Activated naive CD8-positive, alpha-beta T cell treated with anti-CD3 and anti-CD28 coated beads for 36 hours (primary cell): ENCODE results near the gene CORO1C. TPM values are rescaled to one million over a fixed set of nuclear protein-coding genes. Genes with fewer than 3 reads are reported as not detected.
"Not testable (repeated sequence)": the region's sequence is repeated elsewhere in the genome, so short reads cannot be mapped to it uniquely, and the experiment has no call there.

ENCODE experiments used
- DNase-seq: peaks from one replicate; pipeline ENCODE4 v3.0.0; 2021
- H3K27ac Mint-ChIP-seq: one replicate; pipeline ENCODE4 v1.8.0; 2022; ENCODE audit warnings: mild to moderate bottlenecking, moderate library complexity, mixed read lengths
- H3K27me3 Mint-ChIP-seq: one replicate; pipeline ENCODE4 v1.8.0; 2022; ENCODE audit warnings: mild to moderate bottlenecking, mixed read lengths
- H3K36me3 Mint-ChIP-seq: one replicate; pipeline ENCODE4 v1.8.0; 2021; ENCODE audit warnings: mild to moderate bottlenecking, mixed read lengths
- H3K4me1 Mint-ChIP-seq: one replicate; pipeline ENCODE4 v1.8.0; 2021; ENCODE audit warnings: mixed read lengths
- H3K4me3 Mint-ChIP-seq: one replicate; pipeline ENCODE4 v1.8.0; 2022; ENCODE audit warnings: mild to moderate bottlenecking, moderate library complexity, mixed read lengths
- H3K9me3 Mint-ChIP-seq: one replicate; pipeline ENCODE4 v1.8.0; 2022; ENCODE audit warnings: mixed read lengths
- total RNA-seq, 2 experiments: library from RNA; stranded (reverse); gene quantifications; one replicate each; pipeline ENCODE4 v1.2.3, GENCODE V29; 2021

Gene CORO1C
- total RNA-seq, 2 experiments from 2014 or later, result 87.4 to 90.6 TPM

- Mint-ChIP-seq H3K4me1 (peaks cover 2% of the 10 kb centered on the region), H3K9me3 (no peaks in the 10 kb centered on the region), H3K4me3 (no peak overlapping the region), H3K36me3 (no peaks in the 10 kb centered on the region), H3K27me3 (peaks cover 10% of the 10 kb centered on the region), H3K27ac (no peak overlapping the region)
- no peak for DNase-seq
These were observed 33.4 kb upstream of the CORO1C start for GRCh38 chr12:108764540-108765288.

- DNase-seq, result no peak
- Mint-ChIP-seq H3K36me3 (no peaks in the 10 kb centered on the region), H3K27me3 (no peaks in the 10 kb centered on the region), H3K4me1 (no peaks in the 10 kb centered on the region), H3K27ac (no peak overlapping the region), H3K9me3 (no peaks in the 10 kb centered on the region), H3K4me3 (no peak overlapping the region)
These were observed 29.9 kb upstream of the CORO1C start for GRCh38 chr12:108761226-108761625.

- DNase-seq, result no peak
- no peak overlapping the region for H3K4me3 Mint-ChIP-seq
- no peak overlapping the region for H3K27ac Mint-ChIP-seq
- no peaks in the 10 kb centered on the region for H3K27me3 Mint-ChIP-seq
- H3K4me1 Mint-ChIP-seq, result no peaks in the 10 kb centered on the region
- H3K36me3 Mint-ChIP-seq, result no peaks in the 10 kb centered on the region
- no peaks in the 10 kb centered on the region for H3K9me3 Mint-ChIP-seq
These were observed 28.6 kb upstream of the CORO1C start for GRCh38 chr12:108759924-108760323.

- Mint-ChIP-seq H3K27me3 (no peaks in the 10 kb centered on the region), H3K36me3 (no peaks in the 10 kb centered on the region), H3K9me3 (no peaks in the 10 kb centered on the region), H3K4me1 (no peaks in the 10 kb centered on the region), H3K27ac (no peak overlapping the region), H3K4me3 (no peak overlapping the region)
- no peak for DNase-seq
These were observed 26.5 kb upstream of the CORO1C start for GRCh38 chr12:108757856-108758255.

GRCh38 chr12:108756421-108756820, 25.1 kb upstream of the CORO1C start:
- DNase-seq, result no peak
- no peaks in the 10 kb centered on the region for H3K36me3 Mint-ChIP-seq
- no peak overlapping the region for H3K27ac Mint-ChIP-seq
- no peaks in the 10 kb centered on the region for H3K27me3 Mint-ChIP-seq
- no peaks in the 10 kb centered on the region for H3K9me3 Mint-ChIP-seq
- no peak overlapping the region for H3K4me3 Mint-ChIP-seq
- no peaks in the 10 kb centered on the region for H3K4me1 Mint-ChIP-seq

- DNase-seq, result no peak
- Mint-ChIP-seq H3K27ac (no peak overlapping the region), H3K9me3 (no peaks in the 10 kb centered on the region), H3K27me3 (no peaks in the 10 kb centered on the region), H3K4me1 (no peaks in the 10 kb centered on the region), H3K36me3 (no peaks in the 10 kb centered on the region), H3K4me3 (no peak overlapping the region)
These were observed 24.2 kb upstream of the CORO1C start for GRCh38 chr12:108755481-108755880.

GRCh38 chr12:108753976-108754375, 22.7 kb upstream of the CORO1C start:
- no peaks in the 10 kb centered on the region for H3K36me3 Mint-ChIP-seq
- no peaks in the 10 kb centered on the region for H3K9me3 Mint-ChIP-seq
- DNase-seq, result no peak
- no peak overlapping the region for H3K27ac Mint-ChIP-seq
- H3K27me3 Mint-ChIP-seq, result no peaks in the 10 kb centered on the region
- no peaks in the 10 kb centered on the region for H3K4me1 Mint-ChIP-seq
- no peak overlapping the region for H3K4me3 Mint-ChIP-seq

- H3K36me3 Mint-ChIP-seq, result no peaks in the 10 kb centered on the region
- no peak overlapping the region for H3K27ac Mint-ChIP-seq
- no peak for DNase-seq
- H3K27me3 Mint-ChIP-seq, result no peaks in the 10 kb centered on the region
- H3K4me1 Mint-ChIP-seq, result no peaks in the 10 kb centered on the region
- no peaks in the 10 kb centered on the region for H3K9me3 Mint-ChIP-seq
- no peak overlapping the region for H3K4me3 Mint-ChIP-seq
These were observed 21.1 kb upstream of the CORO1C start for GRCh38 chr12:108752387-108752786.

- H3K27me3 Mint-ChIP-seq, result no peaks in the 10 kb centered on the region
- no peak for DNase-seq
- H3K9me3 Mint-ChIP-seq, result no peaks in the 10 kb centered on the region
- no peak overlapping the region for H3K27ac Mint-ChIP-seq
- H3K4me3 Mint-ChIP-seq, result no peak overlapping the region
- no peaks in the 10 kb centered on the region for H3K4me1 Mint-ChIP-seq
- H3K36me3 Mint-ChIP-seq, result no peaks in the 10 kb centered on the region
These were observed 20.5 kb upstream of the CORO1C start for GRCh38 chr12:108751821-108752220.

GRCh38 chr12:108751003-108751402, 19.7 kb upstream of the CORO1C start:
- DNase-seq, H3K27me3 Mint-ChIP-seq, H3K27ac Mint-ChIP-seq, H3K4me3 Mint-ChIP-seq, H3K36me3 Mint-ChIP-seq, H3K9me3 Mint-ChIP-seq, H3K4me1 Mint-ChIP-seq: not testable (repeated sequence)

- no peak overlapping the region for H3K4me3 Mint-ChIP-seq
- no peaks in the 10 kb centered on the region for H3K36me3 Mint-ChIP-seq
- no peaks in the 10 kb centered on the region for H3K4me1 Mint-ChIP-seq
- H3K27me3 Mint-ChIP-seq, result no peaks in the 10 kb centered on the region
- H3K27ac Mint-ChIP-seq, result no peak overlapping the region
- H3K9me3 Mint-ChIP-seq, result no peaks in the 10 kb centered on the region
- no peak for DNase-seq
These were observed 19.2 kb upstream of the CORO1C start for GRCh38 chr12:108750526-108750925.

GRCh38 chr12:108747563-108747962, 16.2 kb upstream of the CORO1C start:
- H3K27ac Mint-ChIP-seq, result no peak overlapping the region

GRCh38 chr12:108745641-108746040, 14.3 kb upstream of the CORO1C start:
- Mint-ChIP-seq H3K27ac (no peak overlapping the region), H3K27me3 (peaks cover 4% of the 10 kb centered on the region), H3K36me3 (no peaks in the 10 kb centered on the region), H3K4me1 (no peaks in the 10 kb centered on the region), H3K9me3 (no peaks in the 10 kb centered on the region), H3K4me3 (no peak overlapping the region)
- DNase-seq, result no peak

More at GRCh38 chr12:108747563-108747962, 16.2 kb upstream of the CORO1C start:
- Mint-ChIP-seq H3K9me3 (no peaks in the 10 kb centered on the region), H3K4me3 (no peak overlapping the region), H3K4me1 (no peaks in the 10 kb centered on the region), H3K27me3 (peaks cover 4% of the 10 kb centered on the region), H3K36me3 (no peaks in the 10 kb centered on the region)
- DNase-seq, result no peak

GRCh38 chr12:108744021-108744897, 12.9 kb upstream of the CORO1C start:
- Mint-ChIP-seq H3K9me3 (no peaks in the 10 kb centered on the region), H3K27ac (no peak overlapping the region), H3K36me3 (no peaks in the 10 kb centered on the region), H3K4me1 (no peaks in the 10 kb centered on the region), H3K4me3 (no peak overlapping the region), H3K27me3 (peaks cover 4% of the 10 kb centered on the region)
- DNase-seq, result no peak

- H3K9me3 Mint-ChIP-seq, result no peaks in the 10 kb centered on the region
- H3K4me1 Mint-ChIP-seq, result peaks cover 4% of the 10 kb centered on the region
- no peaks in the 10 kb centered on the region for H3K27me3 Mint-ChIP-seq
- H3K4me3 Mint-ChIP-seq, result no peak overlapping the region
- DNase-seq, result no peak
- no peak overlapping the region for H3K27ac Mint-ChIP-seq
- H3K36me3 Mint-ChIP-seq, result no peaks in the 10 kb centered on the region
These were observed 6.9 kb upstream of the CORO1C start for GRCh38 chr12:108738170-108738569.
